H9 (cell line): ENCODE data around the gene EPB41L4A. TPM values are rescaled to one million over a fixed set of nuclear protein-coding genes. Genes with fewer than 3 reads are reported as not detected.

ENCODE experiments used
- DNase-seq: peaks from one replicate; pipeline ENCODE4 v3.0.0-alpha.2; 2017
- H2AFZ ChIP-seq: one replicate; pipeline ENCODE4 v1.6.1; 2013; ENCODE audit warnings: mild to moderate bottlenecking, low read length, control low read depth, moderate library complexity
- H2AK5ac ChIP-seq: 2 replicates; pipeline ENCODE4 v1.6.1; 2013; ENCODE audit warnings: low read length, control low read depth, mixed read lengths; ENCODE audit not compliant: insufficient read length
- H2BK120ac ChIP-seq: one replicate; pipeline ENCODE4 v1.6.1; 2013; ENCODE audit warnings: low read depth, mild to moderate bottlenecking, low read length, control low read depth, inconsistent platforms; ENCODE audit not compliant: poor library complexity, severe bottlenecking
- H2BK12ac ChIP-seq: 2 replicates; pipeline ENCODE4 v1.6.1; 2013; ENCODE audit warnings: low read length, control low read depth, mixed read lengths, low read depth; ENCODE audit not compliant: insufficient read length
- H2BK15ac ChIP-seq: 2 replicates; pipeline ENCODE4 v1.6.1; 2013; ENCODE audit warnings: low read depth, low read length, control low read depth
- H2BK20ac ChIP-seq: one replicate; pipeline ENCODE4 v1.6.1; 2013; ENCODE audit warnings: low read depth, mild to moderate bottlenecking, low read length, control low read depth, inconsistent platforms; ENCODE audit not compliant: poor library complexity, severe bottlenecking
- H2BK5ac ChIP-seq: 2 replicates; pipeline ENCODE4 v1.6.1; 2013; ENCODE audit warnings: low read length, control low read depth, mixed read lengths; ENCODE audit not compliant: insufficient read length
- H3K14ac ChIP-seq: 2 replicates; pipeline ENCODE4 v1.6.1; 2013; ENCODE audit warnings: low read length, control low read depth; ENCODE audit not compliant: insufficient read depth
- H3K18ac ChIP-seq: 2 replicates; pipeline ENCODE4 v1.6.1; 2013; ENCODE audit warnings: low read depth, mild to moderate bottlenecking, mixed read lengths, low read length, control low read depth; ENCODE audit not compliant: insufficient read length
- H3K23ac ChIP-seq: 2 replicates; pipeline ENCODE4 v1.6.1; 2013; ENCODE audit warnings: low read length, control low read depth, mixed read lengths, low read depth; ENCODE audit not compliant: insufficient read length
- H3K23me2 ChIP-seq: 2 replicates; pipeline ENCODE4 v1.6.1; 2013; ENCODE audit warnings: low read depth, mild to moderate bottlenecking, mixed read lengths, low read length, control low read depth; ENCODE audit not compliant: insufficient read length, poor library complexity, severe bottlenecking
- H3K27ac ChIP-seq: 2 replicates; pipeline ENCODE4 v1.5.1; 2013; ENCODE audit warnings: low read length, control low read depth, mixed read lengths, low read depth; ENCODE audit not compliant: insufficient read length
- H3K27me3 ChIP-seq: 2 replicates; pipeline ENCODE4 v1.6.1; 2013; ENCODE audit warnings: low read length, control low read depth, inconsistent platforms; ENCODE audit not compliant: insufficient read depth
- H3K4ac ChIP-seq: 2 replicates; pipeline ENCODE4 v1.6.1; 2013; ENCODE audit warnings: low read depth, mild to moderate bottlenecking, control low read depth, inconsistent platforms, low read length, moderate library complexity
- H3K4me1 ChIP-seq: 2 replicates; pipeline ENCODE4 v1.6.1; 2013; ENCODE audit warnings: low read length, control low read depth, inconsistent platforms; ENCODE audit not compliant: insufficient read depth
- H3K4me2 ChIP-seq: 2 replicates; pipeline ENCODE4 v1.6.1; 2013; ENCODE audit warnings: low read length, control low read depth, mixed read lengths; ENCODE audit not compliant: insufficient read length, insufficient read depth
- H3K56ac ChIP-seq: 2 replicates; pipeline ENCODE4 v1.6.1; 2013; ENCODE audit warnings: low read depth, mild to moderate bottlenecking, mixed read lengths, low read length, control low read depth; ENCODE audit not compliant: insufficient read length
- H3K79me1 ChIP-seq: 2 replicates; pipeline ENCODE4 v1.6.1; 2013; ENCODE audit warnings: low read depth, mild to moderate bottlenecking, moderate library complexity, low read length, control low read depth, inconsistent platforms; ENCODE audit not compliant: insufficient read depth, poor library complexity, severe bottlenecking
- H3K79me2 ChIP-seq: 2 replicates; pipeline ENCODE4 v1.6.1; 2013; ENCODE audit warnings: low read length, control low read depth, inconsistent platforms; ENCODE audit not compliant: insufficient read depth
- H3K9ac ChIP-seq: 2 replicates; pipeline ENCODE4 v1.6.1; 2013; ENCODE audit warnings: low read length, control low read depth, mixed read lengths; ENCODE audit not compliant: insufficient read length; ENCODE audit errors: extremely low read depth
- H3K9me3 ChIP-seq: one replicate; pipeline ENCODE4 v1.6.1; 2013; ENCODE audit warnings: low read depth, low read length, inconsistent platforms; ENCODE audit not compliant: control insufficient read depth
- H3T11ph ChIP-seq: one replicate; pipeline ENCODE4 v1.6.1; 2013; ENCODE audit warnings: mild to moderate bottlenecking, low read length, control low read depth, inconsistent platforms
- H4K20me1 ChIP-seq: one replicate; pipeline ENCODE4 v1.6.1; 2013; ENCODE audit not compliant: control insufficient read depth, insufficient read length, insufficient read depth
- H4K5ac ChIP-seq: 2 replicates; pipeline ENCODE4 v1.6.1; 2013; ENCODE audit warnings: low read depth, mild to moderate bottlenecking, mixed read lengths, low read length, control low read depth; ENCODE audit not compliant: insufficient read length
- H4K8ac ChIP-seq: replicated peaks from 2 replicates; pipeline ENCODE4 v1.6.1; 2013; ENCODE audit warnings: low read length, control low read depth, mixed read lengths, low read depth; ENCODE audit not compliant: insufficient read length
- H4K91ac ChIP-seq: 2 replicates; pipeline ENCODE4 v1.6.1; 2013; ENCODE audit warnings: low read depth, mild to moderate bottlenecking, moderate library complexity, mixed read lengths, low read length, control low read depth; ENCODE audit not compliant: insufficient read length
- H3K27ac Mint-ChIP-seq, 3 experiments: 2 replicates in 2 of 3; 3 replicates in 1 of 3; pipeline ENCODE4 v1.8.0; 2020 to 2021; ENCODE audit warnings: mixed read lengths in 3 of 3, mild to moderate bottlenecking in 1 of 3, moderate library complexity in 1 of 3
- H3K27me3 Mint-ChIP-seq: 2 replicates; pipeline ENCODE4 v1.8.0; 2021; ENCODE audit warnings: low read depth, mild to moderate bottlenecking, moderate library complexity, mixed read lengths
- H3K36me3 Mint-ChIP-seq, 3 experiments: 2 replicates in 2 of 3; 3 replicates in 1 of 3; pipeline ENCODE4 v1.8.0; 2020 to 2021; ENCODE audit warnings: low read depth in 3 of 3, mixed read lengths in 3 of 3; ENCODE audit not compliant: insufficient read depth in 1 of 3
- H3K4me1 Mint-ChIP-seq, 2 experiments: 2 replicates each; pipeline ENCODE4 v1.8.0; 2020; ENCODE audit warnings: mixed read lengths in 2 of 2
- H3K4me3 Mint-ChIP-seq, 2 experiments: 2 replicates in 1 of 2; 3 replicates in 1 of 2; pipeline ENCODE4 v1.8.0; 2020 to 2021; ENCODE audit warnings: mild to moderate bottlenecking in 2 of 2, mixed read lengths in 2 of 2, moderate library complexity in 1 of 2
- H3K9me3 Mint-ChIP-seq, 2 experiments: 2 replicates in 1 of 2; 3 replicates in 1 of 2; pipeline ENCODE4 v1.8.0; 2020; ENCODE audit warnings: mild to moderate bottlenecking in 2 of 2, mixed read lengths in 2 of 2, moderate library complexity in 1 of 2
- CTCF ChIP-seq: fragments of 200-600 bp; sonication (generic); conservative IDR thresholded peaks from 3 replicates; pipeline ENCODE4 v1.8.0; 2021; ENCODE audit warnings: antibody characterized with exemption, mild to moderate bottlenecking
- WGBS: extraction: QIAGEN DNeasy Blood & Tissue Kit; methylation state at CpG from one replicate; pipeline ENCODE4 v1.1.7; 2013; ENCODE audit warnings: missing lambda C conversion rate, low lambda C conversion rate, mixed read lengths; ENCODE audit not compliant: insufficient read length; ENCODE audit errors: extremely low coverage; 5-methylcytosine and 5-hydroxymethylcytosine counted together
- total RNA-seq: library from RNA; stranded (reverse); gene quantifications from 2 replicates; pipeline ENCODE4 v1.2.1, GENCODE V29; 2021

EPB41L4A gene
- total RNA-seq, 1 experiment from 2014 or later: 4.9 TPM

DNA sequence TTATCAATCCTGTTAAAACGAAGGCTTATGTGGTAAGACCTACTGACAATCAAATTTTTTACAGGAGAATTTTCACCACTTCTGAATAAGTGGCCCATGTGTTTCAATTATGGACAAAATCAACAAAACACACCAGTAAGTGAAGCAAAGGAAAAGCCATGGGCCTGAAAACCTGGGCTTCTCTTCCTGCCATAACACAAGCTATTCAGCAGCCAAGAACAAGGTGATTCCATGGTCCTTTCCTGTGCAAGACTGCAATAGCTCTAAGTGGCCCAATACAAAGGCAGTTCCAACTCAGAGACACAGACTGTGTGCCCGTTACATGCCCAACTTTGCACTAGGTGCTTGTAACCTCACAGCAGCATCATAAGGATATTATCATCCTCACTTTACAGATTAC lies 168.5 kb downstream of the EPB41L4A start:
- H3K4me3 Mint-ChIP-seq: no peak overlapping the region
- no peak for DNase-seq
- Histone ChIP-seq H3K9ac (no peak overlapping the region), H2AK5ac (no peak overlapping the region), H2BK120ac (no peak overlapping the region), H2BK5ac (no peak overlapping the region), H3K18ac (no peak overlapping the region), H3K23ac (no peak overlapping the region), H4K91ac (no peak overlapping the region), H4K8ac (no peak overlapping the region), H3K56ac (no peak overlapping the region), H3K23me2 (no peaks in the 10 kb centered on the region), H3T11ph (no peak overlapping the region), H3K79me2 (no peaks in the 10 kb centered on the region), H4K20me1 (no peaks in the 10 kb centered on the region), H3K79me1 (no peaks in the 10 kb centered on the region), H2BK20ac (no peak overlapping the region), H3K14ac (no peak overlapping the region), H3K9me3 (no peaks in the 10 kb centered on the region), H2BK12ac (no peak overlapping the region), H3K27ac (no peak overlapping the region), H4K5ac (no peak overlapping the region), H3K4me2 (no peak overlapping the region), H3K4me1 (no peaks in the 10 kb centered on the region; the same call in 1 of the 2 replicates), H2AFZ (no peak overlapping the region), H2BK15ac (no peak overlapping the region), H3K27me3 (no peaks in the 10 kb centered on the region), H3K4ac (no peak overlapping the region)
- no peaks in the 10 kb centered on the region for H3K27me3 Mint-ChIP-seq
- no peak for TF ChIP-seq CTCF
- H3K9me3 Mint-ChIP-seq: no peaks in the 10 kb centered on the region
- H3K27ac Mint-ChIP-seq: no peak overlapping the region
- WGBS: no CpG with 5 or more reads among the region's 2 CpGs
- peaks cover 10 to 11% of the 10 kb centered on the region in 2 experiments for H3K4me1 Mint-ChIP-seq
- no peaks in the 10 kb centered on the region for H3K36me3 Mint-ChIP-seq
